ENCODE results near the gene DHX8.

Gene DHX8

DNA sequence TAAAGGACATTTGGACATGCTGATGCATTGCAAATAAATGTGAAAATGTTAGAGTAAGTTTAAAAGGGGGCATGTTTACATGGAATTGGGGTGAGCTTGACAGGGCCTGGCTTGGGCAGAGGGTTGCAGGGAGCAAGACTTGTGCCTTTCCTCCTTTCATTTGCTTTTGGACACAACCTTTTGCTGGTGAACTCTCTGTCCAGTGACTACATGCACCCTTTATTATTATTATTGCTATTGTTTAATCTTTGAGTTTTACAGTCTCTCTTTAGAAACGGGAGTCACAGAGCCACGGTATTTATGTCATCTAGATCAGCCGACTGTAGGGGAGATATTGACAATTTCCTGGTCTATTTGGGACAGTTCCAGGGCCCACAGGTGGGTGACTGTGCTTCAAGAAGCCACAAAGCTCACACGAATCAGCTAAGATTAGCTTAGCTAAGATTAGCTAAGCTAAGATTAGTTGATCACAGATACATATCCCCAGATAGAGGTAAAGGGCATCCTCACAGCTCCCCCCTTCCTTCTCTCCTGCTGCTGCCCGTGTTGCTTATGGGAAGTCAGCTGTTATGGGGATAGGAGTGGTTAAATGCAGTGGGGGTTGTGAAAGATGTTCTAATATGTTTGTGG, 91.2 kb downstream of the DHX8 start:
- no peaks in the 10 kb centered on the region for H3K79me2 ChIP-seq
- no peak overlapping the region for H3K9ac ChIP-seq
- H3K9me3 ChIP-seq (ENCODE audit: control insufficient read depth, low read length) = no peaks in the 10 kb centered on the region
- no peak overlapping the region for H3K4me3 ChIP-seq (ENCODE audit: low read depth, low read length)
- H2AFZ ChIP-seq = no peak overlapping the region
- TF ChIP-seq, protein P1, sequence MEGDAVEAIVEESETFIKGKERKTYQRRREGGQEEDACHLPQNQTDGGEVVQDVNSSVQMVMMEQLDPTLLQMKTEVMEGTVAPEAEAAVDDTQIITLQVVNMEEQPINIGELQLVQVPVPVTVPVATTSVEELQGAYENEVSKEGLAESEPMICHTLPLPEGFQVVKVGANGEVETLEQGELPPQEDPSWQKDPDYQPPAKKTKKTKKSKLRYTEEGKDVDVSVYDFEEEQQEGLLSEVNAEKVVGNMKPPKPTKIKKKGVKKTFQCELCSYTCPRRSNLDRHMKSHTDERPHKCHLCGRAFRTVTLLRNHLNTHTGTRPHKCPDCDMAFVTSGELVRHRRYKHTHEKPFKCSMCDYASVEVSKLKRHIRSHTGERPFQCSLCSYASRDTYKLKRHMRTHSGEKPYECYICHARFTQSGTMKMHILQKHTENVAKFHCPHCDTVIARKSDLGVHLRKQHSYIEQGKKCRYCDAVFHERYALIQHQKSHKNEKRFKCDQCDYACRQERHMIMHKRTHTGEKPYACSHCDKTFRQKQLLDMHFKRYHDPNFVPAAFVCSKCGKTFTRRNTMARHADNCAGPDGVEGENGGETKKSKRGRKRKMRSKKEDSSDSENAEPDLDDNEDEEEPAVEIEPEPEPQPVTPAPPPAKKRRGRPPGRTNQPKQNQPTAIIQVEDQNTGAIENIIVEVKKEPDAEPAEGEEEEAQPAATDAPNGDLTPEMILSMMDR (IDR thresholded peaks at IDR 0.05) = no peak
- no peaks in the 10 kb centered on the region for H3K4me1 ChIP-seq
- no peaks in the 10 kb centered on the region for H3K36me3 ChIP-seq (ENCODE audit: control insufficient read depth, insufficient read depth, low read length)
- H3K27me3 ChIP-seq (ENCODE audit: control insufficient read depth, insufficient read depth, low read length) = no peaks in the 10 kb centered on the region
- no peak overlapping the region for H3K27ac ChIP-seq
- no peak overlapping the region for H3K4me2 ChIP-seq (ENCODE audit: low read length)

Measured in parathyroid adenoma (tissue), 2 donors.